ENCODE results near the gene CST9L. TPM values are rescaled to one million over a fixed set of nuclear protein-coding genes. Genes with fewer than 3 reads are reported as not detected.

CST9L gene
- total RNA-seq, 1 experiment from 2014 or later: not detected

GRCh38 chr20:23528867-23529431 lies 39.3 kb downstream of the CST9L start:
- peak in 1 of 2 experiments; percentile 15 for DNase-seq
- Histone ChIP-seq H3K27ac (no peak overlapping the region), H3K79me2 (ENCODE audit: low read depth) (no peaks in the 10 kb centered on the region), H3K4me2 (no peak overlapping the region), H3F3A (ENCODE audit: insufficient read depth, low read depth) (no peaks in the 10 kb centered on the region), H3K9me2 (ENCODE audit: insufficient read depth) (no peaks in the 10 kb centered on the region), H3K4me1 (replicated peaks; ENCODE audit: insufficient read depth) (no peaks in the 10 kb centered on the region), H3K4me3 (no peak overlapping the region), H3K9me3 (ENCODE audit: insufficient read depth, low read depth) (peaks cover 22% of the 10 kb centered on the region), H3K27me3 (ENCODE audit: insufficient read depth, low read depth) (no peaks in the 10 kb centered on the region), H3K36me3 (ENCODE audit: low read depth) (no peaks in the 10 kb centered on the region), H4K20me1 (ENCODE audit: insufficient read depth) (no peaks in the 10 kb centered on the region), H2AFZ (no peak overlapping the region)
- ChIA-PET CTCF (no interaction called here), POLR2A (ENCODE audit: unreplicated experiment) (no interaction called here)
- no TSS peak for BruUV-seq (replicated peaks)
- intact Hi-C loops (cut with micrococcal nuclease; ENCODE audit: unreplicated experiment): no loop called here
- TF ChIP-seq EZH2 (IDR thresholded peaks at IDR 0.05; ENCODE audit: low read depth) (no peak), CTCF (conservative IDR thresholded peaks at IDR 0.05) (no peak)

GRCh38 chr20:23526850-23527249 lies 41.4 kb downstream of the CST9L start:
- Histone ChIP-seq H3K27me3 (ENCODE audit: insufficient read depth, low read depth) (peaks cover 4% of the 10 kb centered on the region; the same call in 1 of the 2 replicates), H3K79me2 (ENCODE audit: low read depth) (no peaks in the 10 kb centered on the region), H3K9me2 (ENCODE audit: insufficient read depth) (no peaks in the 10 kb centered on the region), H3K36me3 (ENCODE audit: low read depth) (no peaks in the 10 kb centered on the region), H3K9me3 (ENCODE audit: insufficient read depth, low read depth) (peaks cover 22% of the 10 kb centered on the region), H3K4me3 (no peak overlapping the region), H3K4me2 (no peak overlapping the region), H3K27ac (no peak overlapping the region), H3K4me1 (replicated peaks; ENCODE audit: insufficient read depth) (no peaks in the 10 kb centered on the region), H2AFZ (no peak overlapping the region), H3F3A (ENCODE audit: insufficient read depth, low read depth) (no peaks in the 10 kb centered on the region), H4K20me1 (ENCODE audit: insufficient read depth) (no peaks in the 10 kb centered on the region)
- CTCF ChIA-PET: interaction anchor here (0.7 kb wide), 1 partner anchor 7 kb away, joined by 7 read pairs; no protein-coding TSS in a partner anchor
- POLR2A ChIA-PET (ENCODE audit: unreplicated experiment): no interaction called here
- intact Hi-C loops (cut with micrococcal nuclease; ENCODE audit: unreplicated experiment): no loop called here
- BruUV-seq (replicated peaks): no TSS peak
- TF ChIP-seq CTCF (conservative IDR thresholded peaks at IDR 0.05) (no peak), EZH2 (IDR thresholded peaks at IDR 0.05; ENCODE audit: low read depth) (no peak)
- DNase-seq: peak in 1 of 2 experiments; percentile 6

GRCh38 chr20:23524146-23524545 lies 44.1 kb downstream of the CST9L start:
- ChIA-PET POLR2A (ENCODE audit: unreplicated experiment) (no interaction called here), CTCF (no interaction called here)
- no peaks in the 10 kb centered on the region for H3K36me3 ChIP-seq (ENCODE audit: low read depth)
- H3K27me3 ChIP-seq (ENCODE audit: insufficient read depth, low read depth): peaks cover 4% of the 10 kb centered on the region; the same call in 1 of the 2 replicates
- H2AFZ ChIP-seq: no peak overlapping the region
- TF ChIP-seq EZH2 (IDR thresholded peaks at IDR 0.05; ENCODE audit: low read depth) (no peak), CTCF (conservative IDR thresholded peaks at IDR 0.05) (no peak)
- H4K20me1 ChIP-seq (ENCODE audit: insufficient read depth): no peaks in the 10 kb centered on the region
- H3K4me2 ChIP-seq: no peak overlapping the region
- no peaks in the 10 kb centered on the region for H3K4me1 ChIP-seq (replicated peaks; ENCODE audit: insufficient read depth)
- intact Hi-C loops (cut with micrococcal nuclease; ENCODE audit: unreplicated experiment): no loop called here
- peak in 1 of 2 experiments; percentile 26 for DNase-seq
- H3F3A ChIP-seq (ENCODE audit: insufficient read depth, low read depth): no peaks in the 10 kb centered on the region
- H3K9me2 ChIP-seq (ENCODE audit: insufficient read depth): no peaks in the 10 kb centered on the region
- no peak overlapping the region for H3K27ac ChIP-seq
- no TSS peak for BruUV-seq (replicated peaks)
- no peak overlapping the region for H3K4me3 ChIP-seq
- H3K79me2 ChIP-seq (ENCODE audit: low read depth): no peaks in the 10 kb centered on the region
- H3K9me3 ChIP-seq (ENCODE audit: insufficient read depth, low read depth): peaks cover 16% of the 10 kb centered on the region
